ENCODE results near the gene PPARA.

Gene PPARA

DNA sequence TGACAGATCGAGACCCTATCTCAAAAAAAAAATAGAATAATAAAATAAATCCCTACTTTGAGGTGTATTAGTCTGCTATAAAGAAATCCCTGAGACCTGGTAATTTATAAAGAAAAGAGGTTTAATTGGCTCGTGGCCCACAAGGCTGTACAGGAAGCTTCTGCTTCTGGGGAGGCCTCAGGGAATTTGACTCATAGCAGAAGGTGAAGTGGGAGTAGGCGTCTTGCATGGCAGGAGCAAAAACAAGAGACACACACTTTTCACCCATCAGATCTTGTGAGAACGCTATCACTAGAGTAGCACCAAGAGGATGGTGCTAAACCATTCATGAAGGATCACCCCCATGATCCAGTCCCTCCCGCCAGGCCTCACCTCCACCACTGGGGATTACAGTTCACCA, 70.6 kb downstream of the PPARA start:
- no peak for ATAC-seq

DNA sequence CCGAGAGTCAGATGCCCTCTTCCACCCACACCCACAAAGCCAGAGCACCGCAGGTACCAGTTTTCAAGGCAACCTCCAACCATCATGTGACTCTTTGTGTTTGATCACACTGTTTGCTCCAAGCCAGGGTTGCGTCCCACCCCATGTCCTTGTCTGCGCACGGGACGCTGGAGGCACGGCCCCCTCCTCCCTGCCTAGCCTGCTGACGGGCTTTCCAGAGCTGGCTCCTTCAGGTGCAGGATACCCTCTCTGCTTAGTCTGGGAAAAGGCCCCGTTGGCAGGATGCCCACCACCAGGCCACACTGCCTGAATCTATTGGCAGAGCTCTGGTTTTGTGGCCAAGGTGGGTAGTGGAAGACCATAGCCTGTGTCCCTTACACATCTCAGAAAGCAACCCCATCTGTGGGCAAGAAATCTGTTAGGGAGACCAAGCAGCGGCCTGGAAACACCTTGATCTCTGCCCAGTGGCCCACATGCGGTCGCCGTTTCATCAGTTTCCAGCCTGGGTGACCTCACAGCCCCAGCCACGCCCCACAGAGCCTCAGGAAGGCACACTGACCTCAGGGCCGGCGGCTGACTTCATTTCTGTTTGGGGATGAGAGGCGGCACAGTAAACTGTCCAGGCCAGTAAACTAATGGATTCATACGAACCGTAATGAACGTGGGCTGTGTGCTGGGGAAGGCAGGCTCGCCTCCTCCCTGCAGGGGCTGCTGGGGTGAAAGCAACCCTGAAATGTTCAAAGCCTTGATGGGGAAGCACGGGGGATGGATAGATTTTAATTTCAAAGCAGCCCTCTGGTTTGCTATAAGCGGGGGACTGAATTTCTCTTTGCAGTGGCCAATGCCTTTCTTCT, 73.9 kb downstream of the PPARA start:
- no peak for ATAC-seq

GRCh38 chr22:46224898-46225290, 74.6 kb downstream of the PPARA start:
- no peak for ATAC-seq

DNA sequence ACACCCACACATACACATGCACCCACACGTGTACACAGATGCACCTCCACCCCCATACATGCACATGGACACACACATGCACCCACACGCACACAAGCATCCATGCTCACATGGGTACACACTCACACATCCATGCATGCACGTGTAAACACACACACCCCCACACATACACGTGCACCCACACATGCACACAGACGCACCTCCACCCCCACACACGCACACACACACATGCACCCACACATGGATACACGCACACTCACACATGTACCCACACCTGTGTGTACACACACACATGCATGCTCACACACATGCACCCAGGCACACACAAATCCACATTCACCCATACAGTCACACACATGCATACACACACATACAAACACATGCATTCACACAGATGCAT, 75.3 kb downstream of the PPARA start:
- ATAC-seq: no peak

GRCh38 chr22:46226577-46226976, 76.3 kb downstream of the PPARA start:
- no peak for ATAC-seq

- no peak for ATAC-seq
Observed at GRCh38 chr22:46229701-46230100, 79.4 kb downstream of the PPARA start.

- no peak for ATAC-seq
Observed at GRCh38 chr22:46230262-46230901, 80.1 kb downstream of the PPARA start.

- ATAC-seq: no peak
Observed at GRCh38 chr22:46233231-46233630, 82.9 kb downstream of the PPARA start.

DNA sequence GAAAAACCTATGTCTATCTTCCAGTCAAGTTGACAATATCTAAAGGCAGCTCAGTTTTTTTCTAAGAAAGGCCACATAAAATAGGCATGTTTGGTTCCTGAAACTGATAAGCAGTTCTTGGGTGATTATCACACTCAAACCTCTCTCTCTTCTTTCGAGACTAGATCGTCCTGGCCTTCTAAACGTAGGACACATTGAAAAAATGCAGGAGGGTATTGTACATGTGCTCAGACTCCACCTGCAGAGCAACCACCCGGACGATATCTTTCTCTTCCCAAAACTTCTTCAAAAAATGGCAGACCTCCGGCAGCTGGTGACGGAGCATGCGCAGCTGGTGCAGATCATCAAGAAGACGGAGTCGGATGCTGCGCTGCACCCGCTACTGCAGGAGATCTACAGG, 84.6 kb downstream of the PPARA start:
- no peak for ATAC-seq

- no peak for ATAC-seq
Observed at GRCh38 chr22:46237453-46238124, 87.3 kb downstream of the PPARA start.

GRCh38 chr22:46238541-46238940, 88.2 kb downstream of the PPARA start:
- ATAC-seq: no peak

- no peak for ATAC-seq
Observed at GRCh38 chr22:46239261-46240048, 89.1 kb downstream of the PPARA start.

GRCh38 chr22:46240073-46240472, 89.7 kb downstream of the PPARA start:
- ATAC-seq: no peak

DNA sequence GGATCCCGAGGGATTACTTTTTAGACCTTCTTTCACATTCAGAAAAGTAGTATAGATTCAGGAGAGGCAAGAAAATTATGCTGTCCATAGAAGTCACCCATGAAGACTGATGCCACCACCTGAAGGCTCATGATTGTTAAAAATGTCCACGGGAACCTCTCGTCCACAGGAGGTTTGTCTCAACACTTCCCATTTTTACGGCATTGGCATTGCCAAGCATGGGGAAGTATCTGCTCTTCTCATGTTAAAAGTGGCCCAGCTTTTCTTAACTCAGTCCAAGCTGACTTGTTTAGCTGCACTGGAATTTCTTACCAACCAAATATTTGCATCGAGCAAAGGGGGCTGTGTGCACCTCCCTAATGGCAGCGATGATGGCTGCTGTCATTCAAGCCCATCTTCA, 90.2 kb downstream of the PPARA start:
- ATAC-seq: no peak

DNA sequence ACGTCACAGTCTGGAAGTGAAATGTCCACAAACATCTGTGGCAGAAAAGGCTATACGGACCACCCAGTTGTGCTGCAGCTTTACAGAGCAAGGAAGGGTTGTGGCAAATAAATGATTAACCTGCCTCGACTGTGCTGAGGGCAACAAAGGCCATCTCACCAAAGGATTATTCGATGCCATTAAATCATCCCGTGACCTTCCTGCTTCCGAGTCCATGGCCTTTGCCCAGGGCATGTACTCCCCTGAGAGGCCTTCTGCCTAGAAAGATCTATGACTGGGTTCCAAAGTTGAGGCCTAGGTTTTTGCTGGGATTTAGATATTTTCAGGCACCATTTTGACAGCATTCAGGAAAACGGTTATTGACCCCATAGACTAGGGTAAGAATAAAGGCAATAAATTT, 90.6 kb downstream of the PPARA start:
- ATAC-seq: no peak

GRCh38 chr22:46241396-46242007, 91.2 kb downstream of the PPARA start:
- no peak for ATAC-seq

- no peak for ATAC-seq
Observed at GRCh38 chr22:46242076-46242475, 91.8 kb downstream of the PPARA start.

DNA sequence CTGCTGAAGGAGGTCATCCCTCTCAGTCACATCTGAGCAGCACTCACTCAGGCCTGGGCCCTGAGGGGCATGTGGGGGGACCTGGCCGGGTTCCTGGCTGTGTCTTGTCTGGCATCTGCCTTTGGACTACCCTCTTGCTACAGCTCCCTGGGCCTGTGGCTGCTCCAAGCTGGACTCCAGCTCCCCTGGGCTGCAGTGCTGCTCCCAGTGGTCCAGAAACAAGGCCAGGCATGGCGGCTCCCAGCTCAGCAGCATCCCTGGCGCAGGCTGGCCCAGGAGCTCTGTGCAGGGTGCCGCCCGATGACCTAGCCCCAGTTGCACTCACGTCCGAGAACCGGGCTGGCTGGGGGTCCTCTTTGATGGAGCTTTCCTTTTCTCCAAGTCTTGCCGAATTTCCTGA, 94.4 kb downstream of the PPARA start:
- ATAC-seq: no peak

DNA sequence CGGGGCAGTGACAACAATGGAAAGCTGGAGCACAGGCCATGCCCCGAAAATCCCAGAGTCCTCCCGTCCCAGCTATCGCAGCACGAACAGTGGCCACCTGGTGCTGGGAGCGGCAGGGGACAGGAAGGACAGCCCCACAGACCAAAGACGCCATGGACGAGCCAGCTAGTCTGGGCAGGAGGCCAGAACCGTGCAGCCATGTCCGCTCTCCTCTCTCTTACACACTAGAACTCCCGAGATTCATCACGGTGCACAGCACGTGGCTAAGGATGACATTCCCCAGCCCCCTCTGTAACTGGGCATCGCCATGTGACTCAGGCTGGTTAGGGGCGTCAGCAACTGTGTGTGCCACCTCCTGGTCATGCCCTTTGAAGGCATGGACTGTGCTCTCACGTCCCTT, 95.2 kb downstream of the PPARA start:
- no peak for ATAC-seq

GRCh38 chr22:46246178-46246577, 95.9 kb downstream of the PPARA start:
- no peak for ATAC-seq

DNA sequence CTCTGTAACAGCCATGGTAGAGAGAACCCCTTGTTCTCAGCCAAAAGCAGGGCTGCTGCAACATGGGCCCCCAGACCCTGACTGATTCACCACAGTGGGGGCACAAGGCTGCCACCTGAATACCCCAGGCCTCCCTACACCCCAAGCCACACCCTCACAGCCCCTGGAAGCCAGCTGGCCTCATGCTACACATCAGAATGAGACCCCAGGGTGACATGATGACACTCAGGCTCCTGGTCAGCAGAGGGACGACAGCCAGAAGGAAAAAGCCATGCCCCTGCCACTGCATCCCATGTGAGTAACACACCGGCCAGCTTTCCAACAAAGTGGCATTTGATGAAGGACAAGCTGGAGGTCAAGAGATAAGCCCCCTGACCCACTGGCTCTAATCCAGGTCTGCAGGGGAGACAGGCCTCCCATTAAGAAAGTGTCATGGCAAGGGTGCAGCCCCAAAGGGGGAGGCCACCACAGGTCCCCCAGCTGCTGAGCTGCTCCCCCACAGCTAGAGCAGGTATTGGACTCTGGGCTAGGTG, 97.2 kb downstream of the PPARA start:
- no peak for ATAC-seq

DNA sequence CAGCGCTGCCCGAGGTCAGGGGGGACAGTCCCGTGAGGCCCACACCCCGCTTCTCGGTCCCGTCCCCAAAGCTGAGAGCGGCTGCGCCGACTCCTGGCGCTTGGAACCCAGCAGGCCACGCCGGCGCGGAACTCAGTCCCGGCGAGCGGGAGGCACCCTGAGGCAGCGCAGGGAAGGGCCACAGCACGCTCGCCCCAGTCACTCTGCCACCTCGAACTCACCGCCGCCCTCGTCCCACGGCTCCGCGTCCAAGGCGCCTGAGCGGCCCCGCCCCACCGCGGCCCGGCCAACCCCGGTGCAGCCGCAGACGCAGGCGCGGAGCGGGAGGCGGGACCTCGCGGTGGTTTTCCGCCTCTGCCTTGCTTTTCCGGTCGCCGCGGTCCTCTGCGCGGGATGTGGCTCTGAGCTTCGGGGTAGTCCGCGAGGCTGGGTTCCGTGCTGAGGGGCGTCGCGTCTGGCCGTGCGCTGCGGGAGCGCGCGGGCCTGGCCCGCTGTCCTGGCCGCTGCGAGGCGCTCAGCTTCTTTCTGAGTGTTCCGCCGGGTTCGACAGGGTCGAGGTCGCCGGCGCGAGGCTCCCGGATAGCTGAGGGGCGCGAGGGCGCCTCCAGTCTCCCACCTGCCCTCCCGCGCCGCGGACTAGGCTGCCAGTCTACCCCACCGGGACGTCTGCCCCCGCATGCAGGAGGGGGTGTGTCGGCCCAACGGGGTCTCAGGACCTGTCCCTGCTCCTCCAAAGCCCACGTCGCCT, 99.9 kb downstream of the PPARA start, which contains the start of gene CDPF1:
Gene CDPF1, minus strand, starts transcription at position 259 of the 748 bp plus-strand sequence. CDS start 2,009 bp downstream, outside the sequence.
- peak; percentile 90 to 94 for ATAC-seq

Measured in activated CD4-positive, CD25-positive, alpha-beta regulatory T cell treated with anti-CD3 and anti-CD28 coated beads, Interleukin-2, amount 50 U/mL, for 24 hours (primary cell).